Panc1 (cell line): ENCODE measurements around the gene KIRREL3.

Experiments
- CTCF ChIP-seq: fragments of 450-650 bp; IDR thresholded peaks from 2 replicates; pipeline ENCODE4 v1.5.1; 2017; ENCODE audit warnings: mild to moderate bottlenecking
- POLR2AphosphoS5 ChIP-seq: IDR thresholded peaks from 2 replicates; pipeline ENCODE4 v1.6.1; 2012; ENCODE audit warnings: mild to moderate bottlenecking, low read depth, low read length, moderate library complexity
- SIN3A ChIP-seq: IDR thresholded peaks from 2 replicates; pipeline ENCODE4 v1.6.1; 2012; ENCODE audit warnings: low read depth, mild to moderate bottlenecking, low read length, moderate library complexity, borderline replicate concordance; ENCODE audit not compliant: insufficient read depth
- TCF7L2 ChIP-seq: IDR thresholded peaks from 2 replicates; pipeline ENCODE4 v1.6.1; 2011; ENCODE audit warnings: mild to moderate bottlenecking, low read depth, low read length, inconsistent platforms
- TF ChIP-seq, protein P1 (sequence below), 2 experiments: IDR thresholded peaks; 2 replicates each; pipeline ENCODE4 v1.6.1; 2011 to 2012; ENCODE audit warnings: low read depth in 2 of 2, control low read depth in 1 of 2, low read length in 1 of 2, mild to moderate bottlenecking in 1 of 2, moderate library complexity in 1 of 2; ENCODE audit not compliant: insufficient read depth in 1 of 2

DNA sequence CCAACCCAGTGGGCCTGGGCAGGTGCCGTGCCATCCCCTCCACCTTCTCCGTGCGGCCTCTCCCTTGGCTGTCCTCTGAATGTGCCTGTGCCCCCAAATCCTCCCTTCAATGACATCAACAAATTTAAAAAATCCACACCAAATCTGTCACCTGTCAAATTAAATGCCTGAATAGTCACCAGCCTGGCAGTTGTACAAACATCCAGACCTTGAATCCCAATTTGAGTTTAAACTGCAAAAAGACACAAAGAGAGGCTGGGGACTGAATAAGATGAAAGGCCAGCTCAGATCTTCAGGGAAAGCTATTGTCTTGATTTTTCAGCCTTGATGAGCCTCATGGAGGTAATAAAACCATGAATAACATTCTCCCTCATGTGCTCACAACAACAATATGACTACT is 194.7 kb downstream of the KIRREL3 start:
- no peak for TF ChIP-seq POLR2AphosphoS5
- TF ChIP-seq CTCF: no peak
- no peak for TF ChIP-seq SIN3A
- TF ChIP-seq, protein P1, sequence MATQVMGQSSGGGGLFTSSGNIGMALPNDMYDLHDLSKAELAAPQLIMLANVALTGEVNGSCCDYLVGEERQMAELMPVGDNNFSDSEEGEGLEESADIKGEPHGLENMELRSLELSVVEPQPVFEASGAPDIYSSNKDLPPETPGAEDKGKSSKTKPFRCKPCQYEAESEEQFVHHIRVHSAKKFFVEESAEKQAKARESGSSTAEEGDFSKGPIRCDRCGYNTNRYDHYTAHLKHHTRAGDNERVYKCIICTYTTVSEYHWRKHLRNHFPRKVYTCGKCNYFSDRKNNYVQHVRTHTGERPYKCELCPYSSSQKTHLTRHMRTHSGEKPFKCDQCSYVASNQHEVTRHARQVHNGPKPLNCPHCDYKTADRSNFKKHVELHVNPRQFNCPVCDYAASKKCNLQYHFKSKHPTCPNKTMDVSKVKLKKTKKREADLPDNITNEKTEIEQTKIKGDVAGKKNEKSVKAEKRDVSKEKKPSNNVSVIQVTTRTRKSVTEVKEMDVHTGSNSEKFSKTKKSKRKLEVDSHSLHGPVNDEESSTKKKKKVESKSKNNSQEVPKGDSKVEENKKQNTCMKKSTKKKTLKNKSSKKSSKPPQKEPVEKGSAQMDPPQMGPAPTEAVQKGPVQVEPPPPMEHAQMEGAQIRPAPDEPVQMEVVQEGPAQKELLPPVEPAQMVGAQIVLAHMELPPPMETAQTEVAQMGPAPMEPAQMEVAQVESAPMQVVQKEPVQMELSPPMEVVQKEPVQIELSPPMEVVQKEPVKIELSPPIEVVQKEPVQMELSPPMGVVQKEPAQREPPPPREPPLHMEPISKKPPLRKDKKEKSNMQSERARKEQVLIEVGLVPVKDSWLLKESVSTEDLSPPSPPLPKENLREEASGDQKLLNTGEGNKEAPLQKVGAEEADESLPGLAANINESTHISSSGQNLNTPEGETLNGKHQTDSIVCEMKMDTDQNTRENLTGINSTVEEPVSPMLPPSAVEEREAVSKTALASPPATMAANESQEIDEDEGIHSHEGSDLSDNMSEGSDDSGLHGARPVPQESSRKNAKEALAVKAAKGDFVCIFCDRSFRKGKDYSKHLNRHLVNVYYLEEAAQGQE (IDR thresholded peaks at IDR 0.05; ENCODE audit: insufficient read depth in 1 of 2, low read depth in 2 of 2, low read length in 1 of 2): no peak
- TF ChIP-seq TCF7L2: no peak
